Nephron (organoid): ENCODE measurements around the gene FAHD2A.
"Not testable (repeated sequence)": the region's sequence is repeated elsewhere in the genome, so short reads cannot be mapped to it uniquely, and the experiment has no call there.

Experiments
- H3K27ac Mint-ChIP-seq, 3 experiments: 2 replicates each; pipeline ENCODE4 v1.8.0; 2020; ENCODE audit warnings: mixed read lengths in 3 of 3, mild to moderate bottlenecking in 2 of 3, moderate library complexity in 1 of 3
- H3K27me3 Mint-ChIP-seq: 2 replicates; pipeline ENCODE4 v1.8.0; 2021; ENCODE audit warnings: low read depth, mild to moderate bottlenecking, moderate library complexity, mixed read lengths
- H3K36me3 Mint-ChIP-seq: 2 replicates; pipeline ENCODE4 v1.8.0; 2020; ENCODE audit warnings: low read depth, mixed read lengths
- H3K4me1 Mint-ChIP-seq: 2 replicates; pipeline ENCODE4 v1.8.0; 2020; ENCODE audit warnings: mixed read lengths
- H3K4me3 Mint-ChIP-seq, 3 experiments: 2 replicates each; pipeline ENCODE4 v1.8.0; 2020; ENCODE audit warnings: mild to moderate bottlenecking in 3 of 3, mixed read lengths in 3 of 3, moderate library complexity in 2 of 3
- H3K9me3 Mint-ChIP-seq: 2 replicates; pipeline ENCODE4 v1.8.0; 2020; ENCODE audit warnings: mixed read lengths
- TF ChIP-seq, protein P1 (sequence below), 3 experiments: fragments of 200-600 bp; sonication (generic); IDR thresholded peaks; one replicate each; pipeline ENCODE4 v1.5.0; 2021; ENCODE audit warnings: antibody characterized with exemption in 3 of 3; ENCODE audit not compliant: unreplicated experiment in 3 of 3

The FAHD2A gene

DNA sequence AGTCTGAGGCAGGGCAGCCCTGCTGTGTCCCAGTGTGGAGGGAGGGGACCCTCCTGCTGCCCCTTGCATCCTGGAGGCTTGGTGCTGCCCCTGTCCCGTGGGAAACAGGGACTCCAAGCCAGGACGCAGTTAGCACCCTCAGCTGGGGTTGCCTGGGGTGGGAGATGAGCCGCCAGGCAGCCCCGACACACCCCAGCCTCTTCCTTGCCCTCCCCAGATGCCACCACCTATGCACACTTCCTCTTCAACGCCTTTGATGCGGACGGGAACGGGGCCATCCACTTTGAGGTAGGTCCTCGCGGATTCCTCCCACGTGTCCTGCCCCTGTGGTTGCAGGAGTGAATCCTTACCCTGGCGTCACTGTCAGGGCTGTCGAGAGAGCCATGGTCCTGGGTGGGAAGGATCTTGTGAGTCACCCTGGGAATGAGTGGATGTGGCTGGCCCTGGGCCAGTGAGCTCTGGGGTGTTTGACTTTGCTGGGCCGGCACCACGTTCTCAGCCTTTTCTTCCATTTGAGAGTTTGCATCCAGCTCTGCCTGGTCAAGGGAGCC lies 27.5 kb upstream of the FAHD2A start:
- Mint-ChIP-seq H3K4me3 (no peak overlapping the region), H3K4me1 (peaks cover 5% of the 10 kb centered on the region), H3K9me3 (no peaks in the 10 kb centered on the region), H3K27me3 (peaks cover 3% of the 10 kb centered on the region), H3K36me3 (no peaks in the 10 kb centered on the region), H3K27ac (no peak overlapping the region)
- TF ChIP-seq, protein P1, sequence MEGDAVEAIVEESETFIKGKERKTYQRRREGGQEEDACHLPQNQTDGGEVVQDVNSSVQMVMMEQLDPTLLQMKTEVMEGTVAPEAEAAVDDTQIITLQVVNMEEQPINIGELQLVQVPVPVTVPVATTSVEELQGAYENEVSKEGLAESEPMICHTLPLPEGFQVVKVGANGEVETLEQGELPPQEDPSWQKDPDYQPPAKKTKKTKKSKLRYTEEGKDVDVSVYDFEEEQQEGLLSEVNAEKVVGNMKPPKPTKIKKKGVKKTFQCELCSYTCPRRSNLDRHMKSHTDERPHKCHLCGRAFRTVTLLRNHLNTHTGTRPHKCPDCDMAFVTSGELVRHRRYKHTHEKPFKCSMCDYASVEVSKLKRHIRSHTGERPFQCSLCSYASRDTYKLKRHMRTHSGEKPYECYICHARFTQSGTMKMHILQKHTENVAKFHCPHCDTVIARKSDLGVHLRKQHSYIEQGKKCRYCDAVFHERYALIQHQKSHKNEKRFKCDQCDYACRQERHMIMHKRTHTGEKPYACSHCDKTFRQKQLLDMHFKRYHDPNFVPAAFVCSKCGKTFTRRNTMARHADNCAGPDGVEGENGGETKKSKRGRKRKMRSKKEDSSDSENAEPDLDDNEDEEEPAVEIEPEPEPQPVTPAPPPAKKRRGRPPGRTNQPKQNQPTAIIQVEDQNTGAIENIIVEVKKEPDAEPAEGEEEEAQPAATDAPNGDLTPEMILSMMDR (IDR thresholded peaks at IDR 0.05; ENCODE audit: unreplicated experiment in 3 of 3), result no peak

DNA sequence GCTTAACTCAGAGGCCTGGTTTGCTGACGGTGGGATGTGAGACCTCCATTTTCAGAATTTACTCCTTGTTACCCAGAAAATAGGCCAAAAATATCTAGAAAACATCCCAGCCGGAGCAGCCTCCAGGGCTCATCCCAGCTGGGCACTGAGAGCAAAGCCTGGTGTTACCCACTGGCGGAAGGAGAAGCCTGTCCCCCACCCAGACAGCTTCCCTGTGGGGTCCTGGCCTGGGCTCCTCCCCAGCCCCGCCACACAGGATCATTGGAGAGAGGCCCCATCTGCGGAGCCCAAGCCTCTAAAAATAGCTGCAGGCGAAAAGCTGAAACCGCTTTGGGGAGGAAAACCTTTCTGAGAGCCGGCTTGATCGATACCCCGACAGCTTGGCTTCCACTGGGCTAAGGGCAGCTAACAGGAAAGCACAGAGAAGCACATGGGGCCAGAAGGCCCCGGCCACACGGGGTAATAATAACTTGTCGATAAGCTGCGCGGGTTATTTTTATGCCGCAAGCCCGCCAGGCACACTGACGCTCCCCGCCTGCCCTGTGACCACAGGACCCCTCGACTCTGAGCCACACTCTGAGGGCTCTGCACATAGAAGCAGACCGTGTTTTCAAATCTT lies 26.9 kb upstream of the FAHD2A start:
- Mint-ChIP-seq H3K4me1 (peaks cover 5% of the 10 kb centered on the region), H3K27me3 (peaks cover 3% of the 10 kb centered on the region), H3K9me3 (no peaks in the 10 kb centered on the region), H3K4me3 (no peak overlapping the region), H3K27ac (no peak overlapping the region), H3K36me3 (no peaks in the 10 kb centered on the region)
- TF ChIP-seq, protein P1 (IDR thresholded peaks at IDR 0.05; ENCODE audit: unreplicated experiment in 3 of 3), result no peak

DNA sequence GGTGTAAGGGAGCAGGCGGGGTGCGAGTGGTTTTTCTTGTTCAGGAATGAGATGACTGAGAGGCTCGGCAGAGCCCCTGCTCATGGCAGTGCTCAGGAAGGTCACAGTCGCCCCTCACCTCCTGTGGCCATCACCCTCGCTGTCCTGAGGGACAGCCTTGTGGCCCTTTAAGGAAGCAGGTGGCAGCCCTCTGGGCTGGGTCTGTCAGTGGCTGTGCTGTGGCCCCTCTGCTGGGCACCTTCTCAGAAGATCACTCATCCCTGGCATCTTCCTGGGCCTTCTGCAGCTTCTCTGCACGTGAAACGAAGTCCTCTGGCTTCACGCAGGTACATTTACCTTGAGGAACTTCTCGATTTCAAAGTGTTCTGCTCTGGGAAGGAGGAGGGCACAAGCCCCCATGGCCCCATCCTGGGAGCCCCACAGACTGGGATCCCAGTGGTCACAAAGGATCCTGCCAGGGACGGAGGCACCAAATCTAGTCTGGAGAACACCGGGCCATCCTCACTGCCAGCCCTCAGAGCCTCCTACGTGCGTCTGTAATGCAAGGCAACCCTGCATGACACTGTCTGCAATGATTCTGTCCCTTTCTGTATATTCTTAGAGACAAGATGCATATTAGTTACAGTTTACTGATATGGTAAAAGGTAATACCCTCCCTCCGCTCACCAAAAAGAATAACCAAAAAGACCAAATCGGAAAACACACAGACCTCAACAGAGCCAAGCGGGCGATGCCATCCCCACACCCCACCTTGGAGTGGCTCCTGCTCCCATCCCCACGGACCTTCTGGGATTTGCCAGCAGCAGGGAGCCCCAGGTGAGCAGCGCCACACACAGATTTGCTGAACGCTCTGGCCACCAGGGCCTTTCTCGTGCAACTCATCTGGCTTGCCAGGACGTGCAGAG lies 25.9 kb upstream of the FAHD2A start:
- TF ChIP-seq, protein P1 (IDR thresholded peaks at IDR 0.05; ENCODE audit: unreplicated experiment in 3 of 3), result no peak
- peaks cover 5% of the 10 kb centered on the region for H3K4me1 Mint-ChIP-seq
- H3K27ac Mint-ChIP-seq, result no peak overlapping the region
- H3K27me3 Mint-ChIP-seq, result peaks cover 3% of the 10 kb centered on the region
- no peaks in the 10 kb centered on the region for H3K9me3 Mint-ChIP-seq
- H3K36me3 Mint-ChIP-seq, result no peaks in the 10 kb centered on the region
- H3K4me3 Mint-ChIP-seq, result no peak overlapping the region

DNA sequence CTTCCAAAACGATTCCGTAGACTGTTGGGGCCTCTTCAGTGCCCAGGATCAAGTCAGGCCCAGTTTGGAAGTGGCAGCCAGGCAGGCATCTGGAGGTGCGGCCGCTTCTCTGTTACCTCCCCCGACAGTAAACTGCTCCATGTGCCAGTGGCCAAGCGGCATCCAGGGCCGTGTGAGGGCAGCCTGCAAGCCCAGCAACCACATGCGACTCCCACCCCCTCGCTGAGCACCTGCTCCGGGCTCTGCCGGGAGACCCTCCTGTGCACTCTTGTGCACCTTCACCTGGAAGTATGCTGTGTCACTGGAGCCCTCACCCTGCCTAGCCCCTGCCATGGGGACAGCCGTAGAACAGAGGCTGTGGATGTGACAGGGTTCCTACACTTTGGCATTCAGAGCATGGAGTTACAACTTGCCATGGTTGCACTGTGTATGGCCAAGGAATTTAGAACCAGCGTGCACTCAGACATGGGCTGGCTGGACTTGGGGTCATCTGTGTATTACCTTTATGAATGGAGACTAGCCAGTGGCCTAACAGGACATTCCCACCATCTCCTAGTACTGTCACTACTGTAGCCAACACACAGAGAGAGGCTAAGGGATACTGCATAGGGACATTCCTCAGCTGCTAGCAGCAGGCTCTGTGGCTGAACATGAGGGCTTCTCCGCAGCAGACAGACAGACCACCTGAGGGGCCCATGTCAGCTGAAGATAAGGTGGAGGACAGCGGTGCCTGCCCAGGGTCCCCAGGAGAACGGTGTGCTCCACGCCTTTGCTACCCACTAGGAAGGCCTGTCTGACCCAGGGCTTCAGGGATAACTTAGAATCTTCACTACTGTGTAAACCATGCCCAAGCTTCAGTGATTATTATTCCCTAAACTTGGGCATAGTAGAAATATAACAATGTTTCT lies 25.0 kb upstream of the FAHD2A start:
- Mint-ChIP-seq H3K9me3 (no peaks in the 10 kb centered on the region), H3K27ac (no peak overlapping the region), H3K4me1 (peaks cover 5% of the 10 kb centered on the region), H3K36me3 (no peaks in the 10 kb centered on the region), H3K27me3 (peaks cover 3% of the 10 kb centered on the region), H3K4me3 (no peak overlapping the region)
- TF ChIP-seq, protein P1 (IDR thresholded peaks at IDR 0.05; ENCODE audit: unreplicated experiment in 3 of 3), result no peak

DNA sequence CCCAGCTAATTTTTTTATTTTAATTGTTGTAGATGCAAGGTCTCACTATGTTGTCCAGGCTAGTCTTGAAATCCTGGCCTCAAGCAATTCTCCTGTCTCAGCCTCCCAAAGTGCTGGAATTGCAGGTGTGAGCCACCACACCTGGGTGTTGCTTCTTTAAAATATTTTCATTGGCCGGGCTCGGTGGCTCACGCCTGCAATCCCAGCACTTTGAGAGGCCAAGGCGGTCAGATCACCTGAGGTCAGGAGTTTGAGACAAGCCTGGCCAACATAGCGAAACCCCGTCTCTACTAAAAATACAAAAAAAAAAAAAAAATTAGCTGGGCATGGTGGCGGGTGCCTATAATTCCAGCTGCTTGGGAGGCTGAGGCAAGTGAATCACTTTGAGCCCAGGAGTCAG lies 24.2 kb upstream of the FAHD2A start:
- not testable (repeated sequence) for H3K4me1 Mint-ChIP-seq, H3K9me3 Mint-ChIP-seq, H3K36me3 Mint-ChIP-seq, H3K27ac Mint-ChIP-seq, H3K4me3 Mint-ChIP-seq, H3K27me3 Mint-ChIP-seq
